K562 (cell line): Measurements from ENCODE around the gene JPH3. TPM values are rescaled to one million over a fixed set of nuclear protein-coding genes. Genes with fewer than 3 reads are reported as not detected.
A peak's percentile ranks its signal among the peaks of the same experiment; 100 is the strongest.

Source experiments
- ATAC-seq: fragments of 200-7000 bp; cut with Tn5 transposase; 3 replicates; pipeline ENCODE4 v1.9.1; 2020; ENCODE audit warnings: moderate library complexity
- BruUV-seq: library from RNA; stranded (reverse); fragments of 400-500 nt; replicated peaks from 2 replicates; lab custom pipeline; 2021; lab: Mats Ljungman, UMichigan
- CTCF ChIA-PET: fragments of 300-600 bp; formaldehyde crosslinking; extraction: SDS; loops from one replicate; lab custom pipeline; 2021; ENCODE audit warnings: low intra/inter-chr PET ratio; lab: Yijun Ruan, JAX
- POLR2A ChIA-PET: fragments of 300-600, 350-650 bp; sonication (Branson Sonifier 250); formaldehyde crosslinking; extraction: SDS; loops from one replicate; lab custom pipeline; 2021; ENCODE audit warnings: antibody characterized with exemption, inconsistent platforms; lab: Yijun Ruan, JAX
- DNase-seq, 4 experiments: peaks; one replicate each; pipeline versions ENCODE4 v3.0.0 to v3.0.0-alpha.2; 2011 to 2018; ENCODE audit warnings: low spot score in 3 of 4, mixed read lengths in 3 of 4; ENCODE audit errors: extremely low read depth in 1 of 4
- FAIRE-seq: peaks from 2 replicates; lab custom pipeline; 2011; peaks lifted over from hg19 to GRCh38; lab: Jason Lieb, UNC
- H2AFZ ChIP-seq: 2 replicates; pipeline ENCODE4 v1.6.0; 2011; ENCODE audit warnings: low read depth, low read length, control low read depth, inconsistent platforms
- H3K27ac ChIP-seq: fragments of 200-600 bp; 3 replicates; pipeline ENCODE4 v1.8.0; 2011; ENCODE audit warnings: low read depth, mild to moderate bottlenecking, control low read depth, inconsistent platforms, low read length, moderate library complexity, mixed read lengths; ENCODE audit errors: extremely low read depth
- H3K27me3 ChIP-seq, 2 experiments: fragments of 300-600 bp in 1 of 2; 2 replicates in 1 of 2; 3 replicates in 1 of 2; pipeline versions ENCODE4 v1.6.0 to v1.8.0; 2011; ENCODE audit warnings: inconsistent platforms in 2 of 2, low read length in 2 of 2, mild to moderate bottlenecking in 1 of 2, mixed read lengths in 1 of 2, moderate library complexity in 1 of 2; ENCODE audit not compliant: control insufficient read depth in 2 of 2, insufficient read depth in 2 of 2
- H3K36me3 ChIP-seq: fragments of 300-600 bp; 3 replicates; pipeline ENCODE4 v1.8.0; 2011; ENCODE audit warnings: mild to moderate bottlenecking, low read length, inconsistent platforms; ENCODE audit not compliant: control insufficient read depth, insufficient read depth
- H3K4me1 ChIP-seq, 2 experiments: fragments of 200-600 bp in 1 of 2; replicated peaks in 1 of 2; 2 replicates in 1 of 2; 3 replicates in 1 of 2; pipeline versions ENCODE4 v1.5.1 to v1.8.0; 2011; ENCODE audit warnings: inconsistent platforms in 2 of 2, low read length in 2 of 2, mild to moderate bottlenecking in 1 of 2, mixed read lengths in 1 of 2, moderate library complexity in 1 of 2; ENCODE audit not compliant: control insufficient read depth in 2 of 2, insufficient read depth in 2 of 2
- H3K4me2 ChIP-seq: 2 replicates; pipeline ENCODE4 v1.6.1; 2011; ENCODE audit warnings: low read length, control low read depth, inconsistent platforms, mixed read lengths; ENCODE audit not compliant: insufficient read depth
- H3K4me3 ChIP-seq: fragments of 200-600 bp; sonication (generic), shearing (Covaris generic); 2 replicates; pipeline ENCODE4 v1.5.1; 2016; ENCODE audit warnings: control low read depth, inconsistent platforms
- H3K79me2 ChIP-seq: fragments of 200-600 bp; 3 replicates; pipeline ENCODE4 v1.8.0; 2011; ENCODE audit warnings: low read length, inconsistent platforms; ENCODE audit not compliant: control insufficient read depth, insufficient read depth
- H3K9ac ChIP-seq, 2 experiments: 2 replicates each; pipeline versions ENCODE4 v1.6.0 to v1.6.1; 2011; ENCODE audit warnings: low read depth in 2 of 2, low read length in 2 of 2, control low read depth in 1 of 2, inconsistent platforms in 1 of 2, mild to moderate bottlenecking in 1 of 2, mixed read lengths in 1 of 2; ENCODE audit not compliant: insufficient read depth in 1 of 2
- H3K9me1 ChIP-seq: one replicate; pipeline ENCODE4 v1.6.0; 2011; ENCODE audit warnings: inconsistent platforms, mild to moderate bottlenecking, low read length, moderate library complexity; ENCODE audit not compliant: control insufficient read depth, insufficient read depth
- H3K9me3 ChIP-seq: replicated peaks from 2 replicates; pipeline ENCODE4 v1.5.1; 2011; ENCODE audit warnings: low read depth, low read length, inconsistent platforms; ENCODE audit not compliant: control insufficient read depth, insufficient read depth
- H4K20me1 ChIP-seq: replicated peaks from 2 replicates; pipeline ENCODE4 v1.6.1; 2011; ENCODE audit warnings: low read length, inconsistent platforms, mixed read lengths; ENCODE audit not compliant: control insufficient read depth, insufficient read depth
- ARNT ChIP-seq, 2 experiments: fragments of 450-650 bp; IDR thresholded peaks; 2 replicates each; pipeline ENCODE4 v1.6.1; 2016; ENCODE audit warnings: mild to moderate bottlenecking in 1 of 2
- COPS2 ChIP-seq: fragments of 450-650 bp; conservative IDR thresholded peaks from 2 replicates; pipeline ENCODE4 v1.6.1; 2016; ENCODE audit warnings: mild to moderate bottlenecking, moderate library complexity
- DNMT1 ChIP-seq: fragments of 450-650 bp; IDR thresholded peaks from 2 replicates; pipeline ENCODE4 v1.6.1; 2016; ENCODE audit warnings: antibody characterized with exemption, mild to moderate bottlenecking
- EZH2 ChIP-seq: IDR thresholded peaks from 2 replicates; pipeline ENCODE4 v1.6.1; 2012; ENCODE audit warnings: low read depth, mild to moderate bottlenecking, inconsistent platforms, low read length, borderline replicate concordance
- POLR2B ChIP-seq: fragments of 450-650 bp; IDR thresholded peaks from 2 replicates; pipeline ENCODE4 v1.6.1; 2018; ENCODE audit warnings: low read depth; ENCODE audit not compliant: partially characterized antibody
- ZNF589 ChIP-seq: fragments of 200-800 bp; sonication (Bioruptor generic); IDR thresholded peaks from 2 replicates; pipeline ENCODE4 v1.6.1; 2016; ENCODE audit warnings: low read depth, missing genetic modification characterization, missing compliant biosample characterization
- ZNF707 ChIP-seq: fragments of 250-450 bp; sonication (Bioruptor Pico); conservative IDR thresholded peaks from 2 replicates; pipeline ENCODE4 v1.8.0; 2022; ENCODE audit warnings: inconsistent platforms, mild to moderate bottlenecking, moderate library complexity
- WGBS: fragments of 100-300 bp; shearing (Covaris generic); methylation state at CpG from one replicate; pipeline ENCODE4 v1.1.6; 2016; ENCODE audit warnings: low coverage, mixed read lengths; ENCODE audit not compliant: insufficient coverage; ENCODE audit errors: missing lambda C conversion rate; 5-methylcytosine and 5-hydroxymethylcytosine counted together
- in situ Hi-C: fragments of 300-500 bp; cut with MboI; formaldehyde crosslinking; loops from 4 replicates; pipeline ENCODE4 v1.15.0; 2018; ENCODE audit warnings: inconsistent platforms, mixed read lengths
- intact Hi-C: fragments of 100-400 bp; cut with micrococcal nuclease; formaldehyde crosslinking; loops from 2 replicates; pipeline ENCODE4 v1.14.2; 2022
- polyA plus RNA-seq, 8 experiments: library from polyadenylated mRNA; depleted of rRNA in 4 of 8; stranded (reverse) in 5 of 8; unstranded in 3 of 8; fragments of >200 nt; fragmentation: Nextera tagmentation in 2 of 8; fragmentation: Illumina TruSeq in 1 of 8; extraction: Ambion mirVana in 2 of 8; extraction: Trizol in 1 of 8; gene quantifications; 2 replicates each; pipeline versions ENCODE4 v1.2.1 to v1.2.3, GENCODE V29; 2011 to 2014; ENCODE audit warnings: inconsistent platforms in 1 of 8, missing spikeins in 1 of 8
- total RNA-seq, 7 experiments: library from RNA; depleted of rRNA in 6 of 7; stranded (reverse); fragments of >200 nt in 6 of 7; fragmentation: Illumina TruSeq in 2 of 7; extraction: Trizol in 2 of 7; gene quantifications; 2 replicates each; pipeline versions ENCODE4 v1.2.1 to v1.2.3, GENCODE V29; 2011 to 2021; ENCODE audit warnings: low replicate concordance in 1 of 7

The JPH3 gene
- total and polyA plus RNA-seq, 9 of the 15 experiments (the other 6 are each of a cell fraction or from before 2014, with no cell fraction given): 0.01 TPM; not detected in 8

DNA sequence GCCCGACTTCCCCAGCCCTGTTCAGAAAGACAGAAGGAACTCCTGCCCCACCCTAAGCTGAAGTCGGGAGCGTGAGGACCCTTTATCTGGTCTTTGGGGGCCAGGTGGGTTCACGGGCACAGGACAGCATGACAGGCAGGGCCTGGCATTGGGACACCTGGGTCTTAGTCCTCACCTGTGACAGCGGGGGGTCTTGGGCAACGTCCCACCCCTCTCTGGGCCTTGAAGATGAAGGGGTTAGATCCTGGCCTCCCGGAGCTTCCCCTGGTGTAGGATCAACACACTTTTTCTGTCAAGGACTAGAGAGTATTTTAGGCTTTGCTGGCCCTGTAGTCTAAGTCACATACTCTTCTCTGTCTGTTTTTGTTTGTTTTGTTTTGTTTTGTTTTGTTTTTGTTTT lies 65.1 kb downstream of the JPH3 start:
- DNase-seq (no peak), ATAC-seq (no peak), FAIRE-seq (no peak)
- Histone ChIP-seq H2AFZ (no peak overlapping the region), H3K36me3 (no peaks in the 10 kb centered on the region), H3K9me3 (no peaks in the 10 kb centered on the region), H3K9me1 (no peaks in the 10 kb centered on the region), H3K27me3 (peaks cover 71 to 96% of the 10 kb centered on the region in 2 experiments), H3K4me2 (no peak overlapping the region), H3K4me3 (no peak overlapping the region), H4K20me1 (peaks cover 27% of the 10 kb centered on the region; the same call in 1 of the 2 replicates), H3K27ac (no peak overlapping the region), H3K79me2 (no peaks in the 10 kb centered on the region), H3K4me1 (peaks cover 0 to 13% of the 10 kb centered on the region in 2 experiments; a peak in 2 of 5 replicates), H3K9ac (no peak overlapping the region)
- TF ChIP-seq EZH2 (peak; percentile 74; the same call in 1 of the 2 replicates), POLR2B (no peak), DNMT1 (no peak)
- POLR2A ChIA-PET: interaction anchor here (0.6 kb wide), 2 partner anchors 14 to 65 kb away, joined by 3 to 4 read pairs; no protein-coding TSS in a partner anchor
- intact Hi-C loops: no loop called here
- BruUV-seq: no TSS peak
- in situ Hi-C loops: no loop called here
- CTCF ChIA-PET: no interaction called here
- whole genome bisulfite sequencing: 0% methylated on average over 7 of the region's 7 CpGs

DNA sequence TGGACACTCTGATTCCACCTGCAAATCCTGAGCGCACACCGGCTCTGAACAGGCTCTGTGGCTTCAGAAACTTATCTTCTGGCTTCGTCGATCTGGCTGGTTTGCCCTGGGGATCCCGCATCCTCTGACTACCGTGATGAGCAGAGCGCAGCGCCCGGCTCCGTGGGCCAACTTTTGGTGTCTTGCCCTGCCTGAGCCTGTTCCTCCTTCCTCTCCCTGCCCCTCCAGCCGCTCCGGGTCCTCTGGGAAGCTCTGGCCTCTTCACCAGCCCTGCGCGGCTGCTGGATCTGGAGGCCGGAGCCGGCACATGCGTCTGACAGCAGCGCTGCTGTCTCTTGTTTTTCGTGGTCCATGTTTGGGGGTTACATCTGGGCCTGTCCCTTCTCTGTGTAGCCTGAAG lies 65.6 kb downstream of the JPH3 start:
- H4K20me1 ChIP-seq: peaks cover 23% of the 10 kb centered on the region; the same call in 1 of the 2 replicates
- H2AFZ ChIP-seq: no peak overlapping the region
- H3K4me2 ChIP-seq: no peak overlapping the region
- H3K9ac ChIP-seq: no peak overlapping the region
- H3K27me3 ChIP-seq: peaks cover 72 to 96% of the 10 kb centered on the region in 2 experiments
- H3K79me2 ChIP-seq: no peaks in the 10 kb centered on the region
- H3K27ac ChIP-seq: no peak overlapping the region
- intact Hi-C loops: no loop called here
- no peaks in the 10 kb centered on the region for H3K9me1 ChIP-seq
- ChIA-PET POLR2A (interaction anchor here (1.0 kb wide), 1 partner anchor 46 kb away, joined by 3 read pairs; no protein-coding TSS in a partner anchor), CTCF (no interaction called here)
- no peaks in the 10 kb centered on the region for H3K9me3 ChIP-seq
- no TSS peak for BruUV-seq
- peaks cover 0 to 13% of the 10 kb centered on the region in 2 experiments; a peak in 2 of 5 replicates for H3K4me1 ChIP-seq
- no peak for ATAC-seq
- H3K4me3 ChIP-seq: no peak overlapping the region
- WGBS: 5% methylated on average over 19 of the region's 19 CpGs
- no peak for DNase-seq
- no peak for FAIRE-seq
- in situ Hi-C loops: no loop called here
- H3K36me3 ChIP-seq: no peaks in the 10 kb centered on the region
- TF ChIP-seq ZNF589 (CRISPR knock-in tag): no peak
- no peak for TF ChIP-seq ZNF707 (CRISPR knock-in tag)
- no peak for TF ChIP-seq ARNT (IDR thresholded peaks at IDR 0.05)
- TF ChIP-seq COPS2: no peak
